CD4-positive, alpha-beta T cell (primary cell): ENCODE data around the gene ST3GAL3. TPM values are rescaled to one million over a fixed set of nuclear protein-coding genes. Genes with fewer than 3 reads are reported as not detected.

Source experiments
- ATAC-seq: fragments of 200-7000 bp; cut with Tn5 transposase; one replicate; pipeline ENCODE4 v1.10.0; 2022; ENCODE audit warnings: mild to moderate bottlenecking; ENCODE audit not compliant: poor library complexity
- CTCF ChIA-PET: fragments of 350-600 bp; sonication (Branson Sonifier 250); formaldehyde crosslinking; loops from one replicate; lab custom pipeline; 2021; ENCODE audit warnings: antibody characterized with exemption, inconsistent platforms; lab: Charles Lee
- POLR2A ChIA-PET: fragments of 350-600 bp; sonication (Branson Sonifier 250); formaldehyde crosslinking; loops from one replicate; lab custom pipeline; 2021; ENCODE audit warnings: antibody characterized with exemption, inconsistent platforms; lab: Charles Lee
- DNase-seq, 14 experiments: peaks; one replicate each; pipeline ENCODE4 v3.0.0-alpha.2; 2013 to 2020; ENCODE audit warnings: mixed read lengths in 2 of 14
- H3K27ac ChIP-seq, 2 donors: one replicate each; pipeline versions ENCODE4 v1.5.1 to v1.7.0; 2013; ENCODE audit warnings: low read length in 2 of 2, low read depth in 1 of 2, mild to moderate bottlenecking in 1 of 2
- H3K27me3 ChIP-seq, 2 experiments: 1 replicate in 1 of 2; 2 replicates in 1 of 2; pipeline versions ENCODE4 v1.6.1 to v1.7.0; 2013; ENCODE audit warnings: low read length in 2 of 2, control low read depth in 1 of 2, mild to moderate bottlenecking in 1 of 2, moderate library complexity in 1 of 2; ENCODE audit not compliant: insufficient read depth in 2 of 2, control insufficient read depth in 1 of 2
- H3K36me3 ChIP-seq: one replicate; pipeline ENCODE4 v1.6.1; 2013; ENCODE audit warnings: low read length, control low read depth; ENCODE audit not compliant: insufficient read depth
- H3K4me1 ChIP-seq: one replicate; pipeline ENCODE4 v1.6.1; 2013; ENCODE audit warnings: low read length, control low read depth; ENCODE audit not compliant: insufficient read depth
- H3K4me3 ChIP-seq: one replicate; pipeline ENCODE4 v1.5.1; 2013; ENCODE audit warnings: mild to moderate bottlenecking, low read length, moderate library complexity
- H3K9me3 ChIP-seq, 2 experiments: 1 replicate in 1 of 2; 2 replicates in 1 of 2; pipeline versions ENCODE4 v1.6.1 to v1.7.0; 2013; ENCODE audit warnings: low read length in 2 of 2, mild to moderate bottlenecking in 2 of 2, control low read depth in 1 of 2, moderate library complexity in 1 of 2; ENCODE audit not compliant: control insufficient read depth in 1 of 2, insufficient read depth in 1 of 2
- H3K27ac Mint-ChIP-seq: one replicate; pipeline ENCODE4 v1.8.0; 2020; ENCODE audit warnings: mixed read lengths
- H3K27me3 Mint-ChIP-seq: one replicate; pipeline ENCODE4 v1.8.0; 2021; ENCODE audit warnings: mixed read lengths
- H3K36me3 Mint-ChIP-seq: one replicate; pipeline ENCODE4 v1.8.0; 2021; ENCODE audit warnings: low read depth, mixed read lengths
- H3K4me1 Mint-ChIP-seq: one replicate; pipeline ENCODE4 v1.8.0; 2021; ENCODE audit warnings: low read depth, mixed read lengths
- H3K4me3 Mint-ChIP-seq: one replicate; pipeline ENCODE4 v1.8.0; 2020; ENCODE audit warnings: mild to moderate bottlenecking, mixed read lengths
- H3K9me3 Mint-ChIP-seq: one replicate; pipeline ENCODE4 v1.8.0; 2020; ENCODE audit warnings: mixed read lengths
- intact Hi-C, 2 experiments: fragments of 100-400 bp; cut with DNase I in 1 of 2; cut with micrococcal nuclease in 1 of 2; formaldehyde crosslinking; loops; one replicate each; pipeline versions ENCODE4 v1.15.1 to v1.9.0; 2023 to 2025; cut with DNase I, micrococcal nuclease
- total RNA-seq, 174 experiments: library from RNA in 2 of 174; stranded (reverse) in 2 of 174; gene quantifications; one replicate each; pipeline ENCODE4 v1.2.3 and lab custom pipeline; 2021 to 2026
- TF ChIP-seq, protein P1 (sequence below): fragments of 200-600 bp; IDR thresholded peaks from one replicate; pipeline ENCODE4 v1.8.0; 2022; ENCODE audit warnings: antibody characterized with exemption, mild to moderate bottlenecking

The ST3GAL3 gene
- total RNA-seq, 2 experiments from 2014 or later: 17.6 to 20.5 TPM

DNA sequence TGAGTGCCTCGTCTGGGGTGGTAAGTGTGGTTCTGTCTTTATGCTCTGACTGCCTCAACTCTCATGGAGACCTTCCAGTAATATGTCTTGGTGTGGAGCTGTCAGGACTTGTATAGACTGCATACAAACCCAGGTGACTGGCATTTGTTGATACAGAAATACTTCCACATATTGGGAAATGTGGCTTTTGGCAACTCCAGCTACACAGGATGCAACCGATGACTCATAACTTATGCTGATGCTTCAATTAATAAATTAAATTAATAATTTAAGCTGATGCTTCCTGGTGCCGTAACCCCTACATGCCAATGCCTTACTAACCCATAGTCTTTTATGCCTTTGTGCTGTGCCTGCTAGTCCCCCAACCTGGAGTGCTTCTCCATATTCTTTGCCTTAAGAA, 154.0 kb downstream of the ST3GAL3 start:
- intact Hi-C loops: no loop called here
- CTCF ChIA-PET: no interaction called here

DNA sequence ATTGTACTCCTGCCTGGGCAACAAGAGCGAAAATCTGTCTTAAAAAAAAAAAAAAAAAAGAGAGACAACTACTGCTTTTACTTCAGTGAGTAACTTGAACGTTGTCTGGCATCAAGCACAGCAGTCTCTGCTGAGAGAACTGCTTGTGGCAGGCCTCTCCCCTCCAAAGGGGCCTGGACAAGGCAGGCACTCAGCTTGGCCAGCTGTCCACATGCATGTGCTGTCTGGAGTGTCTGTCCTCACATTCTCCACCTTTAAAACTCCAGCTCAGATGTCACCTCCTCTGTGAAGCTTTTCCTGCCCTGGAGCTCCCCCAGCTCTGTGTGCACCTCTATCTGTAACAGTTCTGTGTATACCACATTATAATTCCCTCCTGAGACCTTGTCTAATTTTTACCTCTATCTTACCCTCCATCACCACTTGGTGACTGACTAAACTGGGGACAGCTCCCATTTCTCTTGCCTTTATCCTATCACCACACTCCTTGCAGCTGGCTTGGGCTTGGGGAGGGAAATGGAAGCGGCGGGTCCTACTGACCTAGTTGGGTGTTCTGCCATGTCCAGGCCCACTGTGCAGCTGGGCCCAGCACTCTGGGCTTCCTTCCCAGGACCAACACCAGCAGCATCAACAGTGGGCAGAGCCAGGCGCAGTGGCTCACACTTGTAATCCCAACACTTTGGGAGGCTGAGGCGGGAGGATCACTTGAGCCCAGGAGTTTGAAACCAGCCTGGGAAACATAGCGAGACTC, 154.8 kb downstream of the ST3GAL3 start:
- Mint-ChIP-seq H3K36me3 (peaks cover 10% of the 10 kb centered on the region), H3K27me3 (no peaks in the 10 kb centered on the region), H3K4me3 (no peak overlapping the region), H3K27ac (no peak overlapping the region), H3K9me3 (no peaks in the 10 kb centered on the region), H3K4me1 (no peaks in the 10 kb centered on the region)
- TF ChIP-seq, protein P1, sequence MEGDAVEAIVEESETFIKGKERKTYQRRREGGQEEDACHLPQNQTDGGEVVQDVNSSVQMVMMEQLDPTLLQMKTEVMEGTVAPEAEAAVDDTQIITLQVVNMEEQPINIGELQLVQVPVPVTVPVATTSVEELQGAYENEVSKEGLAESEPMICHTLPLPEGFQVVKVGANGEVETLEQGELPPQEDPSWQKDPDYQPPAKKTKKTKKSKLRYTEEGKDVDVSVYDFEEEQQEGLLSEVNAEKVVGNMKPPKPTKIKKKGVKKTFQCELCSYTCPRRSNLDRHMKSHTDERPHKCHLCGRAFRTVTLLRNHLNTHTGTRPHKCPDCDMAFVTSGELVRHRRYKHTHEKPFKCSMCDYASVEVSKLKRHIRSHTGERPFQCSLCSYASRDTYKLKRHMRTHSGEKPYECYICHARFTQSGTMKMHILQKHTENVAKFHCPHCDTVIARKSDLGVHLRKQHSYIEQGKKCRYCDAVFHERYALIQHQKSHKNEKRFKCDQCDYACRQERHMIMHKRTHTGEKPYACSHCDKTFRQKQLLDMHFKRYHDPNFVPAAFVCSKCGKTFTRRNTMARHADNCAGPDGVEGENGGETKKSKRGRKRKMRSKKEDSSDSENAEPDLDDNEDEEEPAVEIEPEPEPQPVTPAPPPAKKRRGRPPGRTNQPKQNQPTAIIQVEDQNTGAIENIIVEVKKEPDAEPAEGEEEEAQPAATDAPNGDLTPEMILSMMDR: no peak
- H3K36me3 ChIP-seq: peaks cover 11% of the 10 kb centered on the region
- DNase-seq: no peak
- intact Hi-C loops: no loop called here
- ATAC-seq: no peak
- H3K27ac ChIP-seq: no peak overlapping the region
- H3K27me3 ChIP-seq: no peaks in the 10 kb centered on the region
- H3K4me3 ChIP-seq: no peak overlapping the region
- H3K9me3 ChIP-seq: no peaks in the 10 kb centered on the region
- CTCF ChIA-PET: no interaction called here
- no peaks in the 10 kb centered on the region for H3K4me1 ChIP-seq
- POLR2A ChIA-PET: interaction anchor here (0.6 kb wide), 1 partner anchor 1734 kb away, joined by 3 read pairs; no protein-coding TSS in a partner anchor

More for the DNA sequence above, 154.0 kb downstream of the ST3GAL3 start:
- H3K27ac ChIP-seq: no peak overlapping the region
- POLR2A ChIA-PET: no interaction called here
- no peak overlapping the region for H3K27ac Mint-ChIP-seq
- H3K4me3 Mint-ChIP-seq: no peak overlapping the region
- no peak overlapping the region for H3K4me3 ChIP-seq
- DNase-seq (no peak), ATAC-seq (no peak)
- H3K9me3 ChIP-seq: no peaks in the 10 kb centered on the region
- H3K27me3 ChIP-seq: no peaks in the 10 kb centered on the region
- H3K4me1 Mint-ChIP-seq: no peaks in the 10 kb centered on the region
- peaks cover 11% of the 10 kb centered on the region for H3K36me3 ChIP-seq
- no peaks in the 10 kb centered on the region for H3K27me3 Mint-ChIP-seq
- H3K36me3 Mint-ChIP-seq: peaks cover 10% of the 10 kb centered on the region
- H3K4me1 ChIP-seq: no peaks in the 10 kb centered on the region
- TF ChIP-seq, protein P1: no peak
- no peaks in the 10 kb centered on the region for H3K9me3 Mint-ChIP-seq

DNA sequence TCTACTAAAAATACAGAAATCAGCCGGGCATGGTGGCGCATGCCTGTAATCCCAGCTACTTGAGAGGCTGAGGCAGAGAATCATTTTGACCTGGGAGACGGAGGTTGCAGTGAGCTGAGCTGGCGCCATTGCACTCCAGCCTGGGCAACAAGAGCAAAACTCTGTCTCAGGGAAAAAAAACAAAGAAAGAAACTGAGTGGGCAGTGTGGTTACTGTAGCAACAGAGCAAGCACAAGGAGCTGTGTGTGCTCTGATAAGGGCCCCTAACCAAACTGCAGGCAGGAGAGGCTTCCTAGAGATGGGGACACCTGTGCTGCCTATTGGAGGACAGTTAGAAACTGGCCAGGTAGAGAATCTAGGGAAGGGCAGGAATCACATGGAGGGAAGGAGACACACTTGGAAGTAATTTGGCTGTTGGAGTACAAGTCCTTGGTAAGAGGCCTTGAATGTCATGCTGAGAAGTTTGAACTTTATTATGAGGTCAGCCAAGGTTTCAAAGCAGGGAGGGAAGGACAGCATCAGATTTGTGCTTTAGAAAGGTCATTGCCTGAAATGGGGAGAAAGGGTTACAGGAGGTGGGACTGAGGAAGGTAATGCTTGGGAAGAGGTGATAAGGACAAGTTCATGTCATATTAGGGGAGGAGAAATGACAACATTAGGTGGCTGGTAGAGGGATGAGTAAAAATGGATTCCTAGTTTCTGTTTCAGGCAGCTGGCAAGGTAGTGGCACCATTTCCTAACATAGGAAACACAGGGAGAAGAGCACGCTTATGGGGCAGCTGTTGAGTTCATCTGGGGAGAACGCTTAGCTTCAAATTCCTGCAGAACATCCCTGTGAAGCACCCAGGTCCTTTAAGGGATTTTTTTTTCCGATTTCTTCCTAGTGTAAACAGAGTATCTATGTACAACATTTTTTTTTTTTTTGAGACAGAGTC, 157.0 kb downstream of the ST3GAL3 start:
- Histone ChIP-seq H3K9me3 (no peaks in the 10 kb centered on the region), H3K36me3 (no peaks in the 10 kb centered on the region), H3K27me3 (no peaks in the 10 kb centered on the region), H3K27ac (no peak overlapping the region), H3K4me3 (no peak overlapping the region), H3K4me1 (no peaks in the 10 kb centered on the region)
- no peak overlapping the region for H3K4me3 Mint-ChIP-seq
- TF ChIP-seq, protein P1: no peak
- H3K9me3 Mint-ChIP-seq: no peaks in the 10 kb centered on the region
- POLR2A ChIA-PET: no interaction called here
- ATAC-seq: no peak
- no peak for DNase-seq
- intact Hi-C loops: no loop called here
- no peaks in the 10 kb centered on the region for H3K27me3 Mint-ChIP-seq
- CTCF ChIA-PET: interaction anchor here (0.5 kb wide), 1 partner anchor 212 kb away, joined by 3 read pairs; no protein-coding TSS in a partner anchor
- H3K36me3 Mint-ChIP-seq: peaks cover 10% of the 10 kb centered on the region
- no peaks in the 10 kb centered on the region for H3K4me1 Mint-ChIP-seq
- no peak overlapping the region for H3K27ac Mint-ChIP-seq
